Type B pancreatic cell (in vitro differentiated cells): Measurements from ENCODE around the gene MYO9A. TPM values are rescaled to one million over a fixed set of nuclear protein-coding genes. Genes with fewer than 3 reads are reported as not detected.
"Not testable (repeated sequence)": the region's sequence is repeated elsewhere in the genome, so short reads cannot be mapped to it uniquely, and the experiment has no call there.

ENCODE experiments used
- DNase-seq: peaks from one replicate; pipeline ENCODE4 v3.0.0; 2021; ENCODE audit warnings: mixed read lengths; ENCODE audit not compliant: unreplicated experiment; ENCODE audit errors: extremely low spot score
- H3K27ac Mint-ChIP-seq: 2 replicates; pipeline ENCODE4 v1.8.0; 2021; ENCODE audit warnings: mild to moderate bottlenecking, mixed read lengths
- H3K27me3 Mint-ChIP-seq: 2 replicates; pipeline ENCODE4 v1.8.0; 2021; ENCODE audit warnings: mixed read lengths
- H3K36me3 Mint-ChIP-seq: 2 replicates; pipeline ENCODE4 v1.8.0; 2021; ENCODE audit warnings: mixed read lengths
- H3K4me1 Mint-ChIP-seq: one replicate; pipeline ENCODE4 v1.8.0; 2021; ENCODE audit warnings: mixed read lengths; ENCODE audit not compliant: unreplicated experiment
- H3K4me3 Mint-ChIP-seq: 2 replicates; pipeline ENCODE4 v1.8.0; 2021; ENCODE audit warnings: mild to moderate bottlenecking, mixed read lengths
- H3K9me3 Mint-ChIP-seq: 2 replicates; pipeline ENCODE4 v1.8.0; 2021; ENCODE audit warnings: mixed read lengths
- CTCF ChIP-seq: fragments of 200-600 bp; sonication (generic); conservative IDR thresholded peaks from 2 replicates; pipeline ENCODE4 v1.5.0; 2021; ENCODE audit warnings: antibody characterized with exemption, mild to moderate bottlenecking
- total RNA-seq: library from RNA; stranded (reverse); gene quantifications from 2 replicates; pipeline ENCODE4 v1.2.1, GENCODE V29; 2021; ENCODE audit warnings: low replicate concordance

Gene MYO9A
- total RNA-seq, 1 donor from 2014 or later = 43.4 TPM

GRCh38 chr15:71889385-71889784 is 228.6 kb downstream of the MYO9A start:
- H3K9me3 Mint-ChIP-seq = no peaks in the 10 kb centered on the region
- DNase-seq = no peak
- H3K27me3 Mint-ChIP-seq = no peaks in the 10 kb centered on the region
- no peak overlapping the region for H3K4me3 Mint-ChIP-seq
- TF ChIP-seq CTCF = no peak
- H3K4me1 Mint-ChIP-seq = no peaks in the 10 kb centered on the region
- H3K36me3 Mint-ChIP-seq = peaks cover 28% of the 10 kb centered on the region
- H3K27ac Mint-ChIP-seq = no peak overlapping the region

GRCh38 chr15:71888797-71889196 is 229.2 kb downstream of the MYO9A start:
- no peak for DNase-seq
- Mint-ChIP-seq H3K4me3 (no peak overlapping the region), H3K9me3 (no peaks in the 10 kb centered on the region), H3K27ac (no peak overlapping the region), H3K4me1 (no peaks in the 10 kb centered on the region), H3K27me3 (no peaks in the 10 kb centered on the region), H3K36me3 (peaks cover 26% of the 10 kb centered on the region)
- no peak for TF ChIP-seq CTCF

GRCh38 chr15:71885390-71885789 is 232.6 kb downstream of the MYO9A start:
- DNase-seq = no peak
- H3K9me3 Mint-ChIP-seq = no peaks in the 10 kb centered on the region
- no peak for TF ChIP-seq CTCF
- no peaks in the 10 kb centered on the region for H3K4me1 Mint-ChIP-seq
- H3K27ac Mint-ChIP-seq = no peak overlapping the region
- no peak overlapping the region for H3K4me3 Mint-ChIP-seq
- peaks cover 17% of the 10 kb centered on the region for H3K36me3 Mint-ChIP-seq
- no peaks in the 10 kb centered on the region for H3K27me3 Mint-ChIP-seq

- Mint-ChIP-seq H3K27me3 (no peaks in the 10 kb centered on the region), H3K4me1 (no peaks in the 10 kb centered on the region), H3K9me3 (no peaks in the 10 kb centered on the region), H3K36me3 (peaks cover 23% of the 10 kb centered on the region), H3K4me3 (no peak overlapping the region), H3K27ac (no peak overlapping the region)
- DNase-seq = no peak
- no peak for TF ChIP-seq CTCF
Measured at GRCh38 chr15:71883447-71883846, 234.5 kb downstream of the MYO9A start.

GRCh38 chr15:71880276-71880675 is 237.7 kb downstream of the MYO9A start:
- Mint-ChIP-seq H3K36me3 (peaks cover 23% of the 10 kb centered on the region), H3K27ac (no peak overlapping the region), H3K27me3 (no peaks in the 10 kb centered on the region), H3K9me3 (no peaks in the 10 kb centered on the region), H3K4me1 (no peaks in the 10 kb centered on the region), H3K4me3 (no peak overlapping the region)
- DNase-seq = no peak
- TF ChIP-seq CTCF = no peak

GRCh38 chr15:71874245-71874644 is 243.7 kb downstream of the MYO9A start:
- Mint-ChIP-seq H3K4me1 (peaks cover 2% of the 10 kb centered on the region), H3K36me3 (peaks cover 16% of the 10 kb centered on the region), H3K4me3 (no peak overlapping the region), H3K27ac (no peak overlapping the region), H3K27me3 (no peaks in the 10 kb centered on the region), H3K9me3 (no peaks in the 10 kb centered on the region)
- DNase-seq = no peak
- no peak for TF ChIP-seq CTCF

GRCh38 chr15:71858232-71858631 is 259.7 kb downstream of the MYO9A start:
- not testable (repeated sequence) for H3K4me1 Mint-ChIP-seq, H3K9me3 Mint-ChIP-seq, DNase-seq, H3K4me3 Mint-ChIP-seq, H3K27ac Mint-ChIP-seq, H3K27me3 Mint-ChIP-seq
- H3K36me3 Mint-ChIP-seq = peaks cover 28% of the 10 kb centered on the region
